GM12878 (cell line): Measurements from ENCODE around the gene DDX31.

ENCODE experiments used
- MYC ChIP-seq: IDR thresholded peaks from 2 replicates; pipeline ENCODE4 v1.6.1; 2011; ENCODE audit warnings: mild to moderate bottlenecking, low read length, moderate library complexity, inconsistent platforms; ENCODE audit not compliant: insufficient read depth, insufficient replicate concordance, insufficient read length, severe bottlenecking
- POLR2A ChIP-seq: IDR thresholded peaks from 2 replicates; pipeline ENCODE4 v1.6.1; 2011; ENCODE audit warnings: low read depth, mild to moderate bottlenecking, low read length
- SMC3 ChIP-seq: IDR thresholded peaks from 2 replicates; pipeline ENCODE4 v1.6.1; 2011; ENCODE audit warnings: low read length, improper control_type of control experiment, borderline replicate concordance
- TCF12 ChIP-seq: IDR thresholded peaks from 2 replicates; pipeline ENCODE4 v1.6.1; 2011; ENCODE audit warnings: low read depth, mild to moderate bottlenecking, low read length
- TF ChIP-seq, protein P1 (sequence below): fragments of 450-650 bp; IDR thresholded peaks from 2 replicates; pipeline ENCODE4 v1.6.1; 2017; ENCODE audit warnings: mild to moderate bottlenecking
- TF ChIP-seq, protein P2 (sequence below), 3 experiments: IDR thresholded peaks in 2 of 3; conservative IDR thresholded peaks in 1 of 3; 2 replicates each; pipeline ENCODE4 v1.5.1; 2011; ENCODE audit warnings: low read depth in 3 of 3, low read length in 3 of 3, mild to moderate bottlenecking in 3 of 3, control low read depth in 2 of 3, moderate library complexity in 2 of 3, inconsistent platforms in 1 of 3, mixed read lengths in 1 of 3; ENCODE audit not compliant: control insufficient read depth in 2 of 3, insufficient read depth in 1 of 3; ENCODE audit errors: extremely low read depth in 1 of 3
- TF ChIP-seq, protein P3 (sequence below): fragments of 450-650 bp; IDR thresholded peaks from 2 replicates; pipeline ENCODE4 v1.6.1; 2017; ENCODE audit warnings: antibody characterized with exemption, mild to moderate bottlenecking, moderate library complexity
- TF ChIP-seq, protein P4 (sequence below): fragments of 450-650 bp; formaldehyde crosslinking; IDR thresholded peaks from 2 replicates; pipeline ENCODE4 v1.5.0; 2022; ENCODE audit warnings: mild to moderate bottlenecking, missing genetic modification characterization

DNA sequence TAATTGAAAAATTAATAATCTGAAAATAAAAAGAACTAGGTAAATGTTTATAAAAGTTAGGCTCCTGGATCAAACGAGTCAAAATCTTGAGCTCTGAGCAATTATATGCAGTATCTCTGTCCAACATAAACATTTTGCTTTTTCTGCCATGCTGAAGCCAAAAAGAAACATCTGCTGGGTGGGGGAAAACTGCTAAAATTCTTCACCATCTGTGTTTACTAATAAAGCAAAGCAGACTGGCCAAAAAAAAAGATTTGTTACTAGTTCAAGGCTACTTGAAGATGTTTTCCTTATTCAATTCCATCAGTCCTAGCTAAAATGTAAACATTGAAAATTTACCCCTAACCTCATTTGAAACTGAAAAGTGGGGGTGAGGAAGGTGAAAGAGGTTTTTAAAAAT lies 30.2 kb upstream of the DDX31 start:
- TF ChIP-seq, protein P1, sequence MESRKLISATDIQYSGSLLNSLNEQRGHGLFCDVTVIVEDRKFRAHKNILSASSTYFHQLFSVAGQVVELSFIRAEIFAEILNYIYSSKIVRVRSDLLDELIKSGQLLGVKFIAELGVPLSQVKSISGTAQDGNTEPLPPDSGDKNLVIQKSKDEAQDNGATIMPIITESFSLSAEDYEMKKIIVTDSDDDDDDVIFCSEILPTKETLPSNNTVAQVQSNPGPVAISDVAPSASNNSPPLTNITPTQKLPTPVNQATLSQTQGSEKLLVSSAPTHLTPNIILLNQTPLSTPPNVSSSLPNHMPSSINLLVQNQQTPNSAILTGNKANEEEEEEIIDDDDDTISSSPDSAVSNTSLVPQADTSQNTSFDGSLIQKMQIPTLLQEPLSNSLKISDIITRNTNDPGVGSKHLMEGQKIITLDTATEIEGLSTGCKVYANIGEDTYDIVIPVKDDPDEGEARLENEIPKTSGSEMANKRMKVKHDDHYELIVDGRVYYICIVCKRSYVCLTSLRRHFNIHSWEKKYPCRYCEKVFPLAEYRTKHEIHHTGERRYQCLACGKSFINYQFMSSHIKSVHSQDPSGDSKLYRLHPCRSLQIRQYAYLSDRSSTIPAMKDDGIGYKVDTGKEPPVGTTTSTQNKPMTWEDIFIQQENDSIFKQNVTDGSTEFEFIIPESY = no peak
- no peak for TF ChIP-seq TCF12
- TF ChIP-seq, protein P2, sequence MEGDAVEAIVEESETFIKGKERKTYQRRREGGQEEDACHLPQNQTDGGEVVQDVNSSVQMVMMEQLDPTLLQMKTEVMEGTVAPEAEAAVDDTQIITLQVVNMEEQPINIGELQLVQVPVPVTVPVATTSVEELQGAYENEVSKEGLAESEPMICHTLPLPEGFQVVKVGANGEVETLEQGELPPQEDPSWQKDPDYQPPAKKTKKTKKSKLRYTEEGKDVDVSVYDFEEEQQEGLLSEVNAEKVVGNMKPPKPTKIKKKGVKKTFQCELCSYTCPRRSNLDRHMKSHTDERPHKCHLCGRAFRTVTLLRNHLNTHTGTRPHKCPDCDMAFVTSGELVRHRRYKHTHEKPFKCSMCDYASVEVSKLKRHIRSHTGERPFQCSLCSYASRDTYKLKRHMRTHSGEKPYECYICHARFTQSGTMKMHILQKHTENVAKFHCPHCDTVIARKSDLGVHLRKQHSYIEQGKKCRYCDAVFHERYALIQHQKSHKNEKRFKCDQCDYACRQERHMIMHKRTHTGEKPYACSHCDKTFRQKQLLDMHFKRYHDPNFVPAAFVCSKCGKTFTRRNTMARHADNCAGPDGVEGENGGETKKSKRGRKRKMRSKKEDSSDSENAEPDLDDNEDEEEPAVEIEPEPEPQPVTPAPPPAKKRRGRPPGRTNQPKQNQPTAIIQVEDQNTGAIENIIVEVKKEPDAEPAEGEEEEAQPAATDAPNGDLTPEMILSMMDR (IDR thresholded peaks at IDR 0.05 in 2 of 3, conservative IDR thresholded peaks at IDR 0.05 in 1 of 3; ENCODE audit: control insufficient read depth in 2 of 3, extremely low read depth in 1 of 3, insufficient read depth in 1 of 3, low read depth in 3 of 3, low read length in 3 of 3) = no peak
- TF ChIP-seq, protein P3, sequence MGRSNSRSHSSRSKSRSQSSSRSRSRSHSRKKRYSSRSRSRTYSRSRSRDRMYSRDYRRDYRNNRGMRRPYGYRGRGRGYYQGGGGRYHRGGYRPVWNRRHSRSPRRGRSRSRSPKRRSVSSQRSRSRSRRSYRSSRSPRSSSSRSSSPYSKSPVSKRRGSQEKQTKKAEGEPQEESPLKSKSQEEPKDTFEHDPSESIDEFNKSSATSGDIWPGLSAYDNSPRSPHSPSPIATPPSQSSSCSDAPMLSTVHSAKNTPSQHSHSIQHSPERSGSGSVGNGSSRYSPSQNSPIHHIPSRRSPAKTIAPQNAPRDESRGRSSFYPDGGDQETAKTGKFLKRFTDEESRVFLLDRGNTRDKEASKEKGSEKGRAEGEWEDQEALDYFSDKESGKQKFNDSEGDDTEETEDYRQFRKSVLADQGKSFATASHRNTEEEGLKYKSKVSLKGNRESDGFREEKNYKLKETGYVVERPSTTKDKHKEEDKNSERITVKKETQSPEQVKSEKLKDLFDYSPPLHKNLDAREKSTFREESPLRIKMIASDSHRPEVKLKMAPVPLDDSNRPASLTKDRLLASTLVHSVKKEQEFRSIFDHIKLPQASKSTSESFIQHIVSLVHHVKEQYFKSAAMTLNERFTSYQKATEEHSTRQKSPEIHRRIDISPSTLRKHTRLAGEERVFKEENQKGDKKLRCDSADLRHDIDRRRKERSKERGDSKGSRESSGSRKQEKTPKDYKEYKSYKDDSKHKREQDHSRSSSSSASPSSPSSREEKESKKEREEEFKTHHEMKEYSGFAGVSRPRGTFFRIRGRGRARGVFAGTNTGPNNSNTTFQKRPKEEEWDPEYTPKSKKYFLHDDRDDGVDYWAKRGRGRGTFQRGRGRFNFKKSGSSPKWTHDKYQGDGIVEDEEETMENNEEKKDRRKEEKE = no peak
- no peak for TF ChIP-seq SMC3
- TF ChIP-seq MYC = no peak
- no peak for TF ChIP-seq POLR2A
- TF ChIP-seq, protein P4, sequence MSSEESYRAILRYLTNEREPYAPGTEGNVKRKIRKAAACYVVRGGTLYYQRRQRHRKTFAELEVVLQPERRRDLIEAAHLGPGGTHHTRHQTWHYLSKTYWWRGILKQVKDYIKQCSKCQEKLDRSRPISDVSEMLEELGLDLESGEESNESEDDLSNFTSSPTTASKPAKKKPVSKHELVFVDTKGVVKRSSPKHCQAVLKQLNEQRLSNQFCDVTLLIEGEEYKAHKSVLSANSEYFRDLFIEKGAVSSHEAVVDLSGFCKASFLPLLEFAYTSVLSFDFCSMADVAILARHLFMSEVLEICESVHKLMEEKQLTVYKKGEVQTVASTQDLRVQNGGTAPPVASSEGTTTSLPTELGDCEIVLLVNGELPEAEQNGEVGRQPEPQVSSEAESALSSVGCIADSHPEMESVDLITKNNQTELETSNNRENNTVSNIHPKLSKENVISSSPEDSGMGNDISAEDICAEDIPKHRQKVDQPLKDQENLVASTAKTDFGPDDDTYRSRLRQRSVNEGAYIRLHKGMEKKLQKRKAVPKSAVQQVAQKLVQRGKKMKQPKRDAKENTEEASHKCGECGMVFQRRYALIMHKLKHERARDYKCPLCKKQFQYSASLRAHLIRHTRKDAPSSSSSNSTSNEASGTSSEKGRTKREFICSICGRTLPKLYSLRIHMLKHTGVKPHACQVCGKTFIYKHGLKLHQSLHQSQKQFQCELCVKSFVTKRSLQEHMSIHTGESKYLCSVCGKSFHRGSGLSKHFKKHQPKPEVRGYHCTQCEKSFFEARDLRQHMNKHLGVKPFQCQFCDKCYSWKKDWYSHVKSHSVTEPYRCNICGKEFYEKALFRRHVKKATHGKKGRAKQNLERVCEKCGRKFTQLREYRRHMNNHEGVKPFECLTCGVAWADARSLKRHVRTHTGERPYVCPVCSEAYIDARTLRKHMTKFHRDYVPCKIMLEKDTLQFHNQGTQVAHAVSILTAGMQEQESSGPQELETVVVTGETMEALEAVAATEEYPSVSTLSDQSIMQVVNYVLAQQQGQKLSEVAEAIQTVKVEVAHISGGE (CRISPR knock-in tag) = no peak
